Keratinocyte (primary cell): ENCODE measurements around the gene SHISA9.

Experiments
- CTCF ChIP-seq, 3 experiments: IDR thresholded peaks in 1 of 3; conservative IDR thresholded peaks in 1 of 3; optimal IDR thresholded peaks in 1 of 3; 2 replicates in 2 of 3; 3 replicates in 1 of 3; pipeline versions ENCODE3 to v1.5.1; 2011; ENCODE audit warnings: low read length in 3 of 3, mild to moderate bottlenecking in 3 of 3, moderate library complexity in 2 of 3, control low read depth in 1 of 3, inconsistent platforms in 1 of 3; ENCODE audit not compliant: insufficient read depth in 2 of 3; ENCODE audit errors: extremely low read depth in 1 of 3
- EZH2 ChIP-seq: IDR thresholded peaks from one replicate; pipeline ENCODE4 v1.6.1; 2012; ENCODE audit warnings: inconsistent platforms, mild to moderate bottlenecking, low read length, moderate library complexity

DNA sequence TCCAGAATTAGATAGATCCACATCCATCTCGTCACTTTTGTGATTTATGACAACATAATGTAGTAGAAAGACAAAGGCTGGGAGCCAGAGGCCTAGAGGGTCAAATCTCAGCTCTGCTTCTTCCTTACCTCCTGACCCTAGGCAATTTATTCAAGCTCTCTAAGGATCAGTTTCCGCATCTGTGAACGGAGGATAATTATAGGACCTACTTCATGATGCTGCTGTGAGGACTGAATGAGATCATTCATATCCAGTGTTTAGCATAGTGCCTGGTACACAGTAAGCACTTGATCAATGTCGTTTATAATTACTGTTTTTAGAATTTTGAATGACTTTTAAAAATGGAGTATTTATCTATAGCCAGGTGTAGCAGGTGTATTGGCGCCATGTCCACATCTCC, 128.4 kb downstream of the SHISA9 start:
- TF ChIP-seq CTCF (optimal IDR thresholded peaks at IDR 0.05 in 1 of 3, IDR thresholded peaks at IDR 0.05 in 1 of 3, conservative IDR thresholded peaks at IDR 0.05 in 1 of 3; ENCODE audit: extremely low read depth in 1 of 3, insufficient read depth in 2 of 3, low read length in 3 of 3), result no peak
- no peak for TF ChIP-seq EZH2
